ENCODE results near the gene HBM.
A peak's percentile ranks its signal among the peaks of the same experiment; 100 is the strongest.
"Not testable (repeated sequence)": the region's sequence is repeated elsewhere in the genome, so short reads cannot be mapped to it uniquely, and the experiment has no call there.

The HBM gene

GRCh38 chr16:165539-166374, at the start of gene HBM:
TSS of gene HBM (plus strand) at chr16:165978. CDS start at chr16:165998, 20 bp downstream.
- DNase-seq (ENCODE audit: low spot score) = no peak

GRCh38 chr16:116015-116414, 49.8 kb upstream of the HBM start:
- DNase-seq (ENCODE audit: low spot score) = no peak

- DNase-seq (ENCODE audit: low spot score) = no peak
Observed at GRCh38 chr16:117379-118365, 48.1 kb upstream of the HBM start.

GRCh38 chr16:118857-119256, 46.9 kb upstream of the HBM start:
- no peak for DNase-seq (ENCODE audit: low spot score)

- no peak for DNase-seq (ENCODE audit: low spot score)
Observed at GRCh38 chr16:119295-119694, 46.5 kb upstream of the HBM start.

- DNase-seq (ENCODE audit: low spot score) = no peak
Observed at GRCh38 chr16:119835-120491, 45.8 kb upstream of the HBM start.

- no peak for DNase-seq (ENCODE audit: low spot score)
Observed at GRCh38 chr16:120756-121155, 45.0 kb upstream of the HBM start.

GRCh38 chr16:122361-122760, 43.4 kb upstream of the HBM start:
- no peak for DNase-seq (ENCODE audit: low spot score)

- DNase-seq (ENCODE audit: low spot score) = not testable (repeated sequence)
Observed at GRCh38 chr16:123558-124350, 42.0 kb upstream of the HBM start.

GRCh38 chr16:125011-125410, 40.8 kb upstream of the HBM start:
- no peak for DNase-seq (ENCODE audit: low spot score)

- no peak for DNase-seq (ENCODE audit: low spot score)
Observed at GRCh38 chr16:129075-129474, 36.7 kb upstream of the HBM start.

GRCh38 chr16:130533-131173, 35.1 kb upstream of the HBM start:
- no peak for DNase-seq (ENCODE audit: low spot score)

GRCh38 chr16:132120-132519, 33.7 kb upstream of the HBM start:
- DNase-seq (ENCODE audit: low spot score) = no peak

GRCh38 chr16:133716-134115, 32.1 kb upstream of the HBM start:
- DNase-seq (ENCODE audit: low spot score) = no peak

- no peak for DNase-seq (ENCODE audit: low spot score)
Observed at GRCh38 chr16:138049-138417, 27.7 kb upstream of the HBM start.

GRCh38 chr16:140175-140857, 25.5 kb upstream of the HBM start:
- no peak for DNase-seq (ENCODE audit: low spot score)

- peak; percentile 41 for DNase-seq (ENCODE audit: low spot score)
Observed at GRCh38 chr16:142405-142967, 23.3 kb upstream of the HBM start.

- no peak for DNase-seq (ENCODE audit: low spot score)
Observed at GRCh38 chr16:143047-143446, 22.7 kb upstream of the HBM start.

GRCh38 chr16:143456-143855, 22.3 kb upstream of the HBM start:
- no peak for DNase-seq (ENCODE audit: low spot score)

- DNase-seq (ENCODE audit: low spot score) = no peak
Observed at GRCh38 chr16:144797-145252, 21.0 kb upstream of the HBM start.
